ENCODE results near the gene C14orf93. TPM values are rescaled to one million over a fixed set of nuclear protein-coding genes. Genes with fewer than 3 reads are reported as not detected.

C14orf93 gene
- total and polyA plus RNA-seq, 9 of the 15 experiments (the other 6 are each of a cell fraction or from before 2014, with no cell fraction given) = 2.2 to 22.4 (median 16.1) TPM

- TF ChIP-seq ELK1 (CRISPR knock-in tag; IDR thresholded peaks at IDR 0.05) (no peak), ZKSCAN3 (CRISPR knock-in tag; IDR thresholded peaks at IDR 0.05) (no peak), ZNF23 (CRISPR knock-in tag; IDR thresholded peaks at IDR 0.05) (no peak), ZNF785 (CRISPR knock-in tag; IDR thresholded peaks at IDR 0.05) (no peak), NEUROD1 (IDR thresholded peaks at IDR 0.05; ENCODE audit: borderline replicate concordance, low read depth, low read length, partially characterized antibody) (no peak), ATF7 (IDR thresholded peaks at IDR 0.05) (peak; percentile 75; the same call in 1 of the 2 replicates), NRF1 (conservative IDR thresholded peaks at IDR 0.05 in 1 of 2, IDR thresholded peaks at IDR 0.05 in 1 of 2) (peak; percentile 31 to 60; a peak in 3 of 4 replicates), SNRNP70 (optimal IDR thresholded peaks at IDR 0.05; ENCODE audit: low read depth, low read length) (no peak), RBM17 (IDR thresholded peaks at IDR 0.05; ENCODE audit: borderline replicate concordance, low read depth, low read length) (no peak), ELF1 (tag; IDR thresholded peaks at IDR 0.05) (peak; percentile 90), KDM5B (IDR thresholded peaks at IDR 0.05; ENCODE audit: insufficient replicate concordance, low read depth, low read length) (peak; percentile 87), TRIM24 (IDR thresholded peaks at IDR 0.05) (no peak), ZBTB40 (IDR thresholded peaks at IDR 0.05) (peak; percentile 94), ZBTB40 (CRISPR knock-in tag; IDR thresholded peaks at IDR 0.05) (no peak), PHF20 (IDR thresholded peaks at IDR 0.05; ENCODE audit: partially characterized antibody) (peak; percentile 51), ZNF384 (IDR thresholded peaks at IDR 0.05; ENCODE audit: low read depth, low read length) (no peak), ZNF134 (CRISPR knock-in tag; conservative IDR thresholded peaks at IDR 0.05) (0 out of 2 replicates have a peak, but pooled peaks have one; percentile 19), SAP30 (IDR thresholded peaks at IDR 0.05; ENCODE audit: borderline replicate concordance, insufficient read depth, low read depth, low read length, poor library complexity, severe bottlenecking) (peak; percentile 82), ZNF79 (CRISPR knock-in tag; IDR thresholded peaks at IDR 0.05; ENCODE audit: low read depth) (no peak)
Measured at GRCh38 chr14:23034498-23035302, 24.8 kb upstream of the C14orf93 start, which contains the start of gene PSMB5 (continued).
